ENCODE measurements around the gene CHPF2.

CHPF2 gene

DNA sequence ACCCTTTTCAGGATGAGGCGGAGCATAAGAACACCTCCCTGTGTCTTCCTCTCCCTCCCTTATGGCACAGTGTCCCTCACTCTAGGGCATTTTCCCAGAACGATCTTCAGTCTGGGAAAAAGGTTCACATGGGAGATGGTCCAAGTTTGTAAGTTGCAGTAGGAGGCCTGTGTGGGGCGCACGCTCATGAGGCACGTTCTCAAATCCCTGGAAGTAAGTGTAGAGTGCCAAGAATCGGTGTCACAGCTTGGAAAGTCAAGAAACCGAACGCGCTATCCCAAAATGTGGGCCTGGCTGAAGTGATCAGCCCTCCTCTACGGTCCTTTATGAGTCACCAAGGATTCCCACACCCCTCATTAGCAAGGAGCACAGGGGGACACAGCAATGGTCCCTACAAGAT lies 40.1 kb downstream of the CHPF2 start:
- H3K27ac ChIP-seq, result no peak overlapping the region
- TF ChIP-seq, protein P1, sequence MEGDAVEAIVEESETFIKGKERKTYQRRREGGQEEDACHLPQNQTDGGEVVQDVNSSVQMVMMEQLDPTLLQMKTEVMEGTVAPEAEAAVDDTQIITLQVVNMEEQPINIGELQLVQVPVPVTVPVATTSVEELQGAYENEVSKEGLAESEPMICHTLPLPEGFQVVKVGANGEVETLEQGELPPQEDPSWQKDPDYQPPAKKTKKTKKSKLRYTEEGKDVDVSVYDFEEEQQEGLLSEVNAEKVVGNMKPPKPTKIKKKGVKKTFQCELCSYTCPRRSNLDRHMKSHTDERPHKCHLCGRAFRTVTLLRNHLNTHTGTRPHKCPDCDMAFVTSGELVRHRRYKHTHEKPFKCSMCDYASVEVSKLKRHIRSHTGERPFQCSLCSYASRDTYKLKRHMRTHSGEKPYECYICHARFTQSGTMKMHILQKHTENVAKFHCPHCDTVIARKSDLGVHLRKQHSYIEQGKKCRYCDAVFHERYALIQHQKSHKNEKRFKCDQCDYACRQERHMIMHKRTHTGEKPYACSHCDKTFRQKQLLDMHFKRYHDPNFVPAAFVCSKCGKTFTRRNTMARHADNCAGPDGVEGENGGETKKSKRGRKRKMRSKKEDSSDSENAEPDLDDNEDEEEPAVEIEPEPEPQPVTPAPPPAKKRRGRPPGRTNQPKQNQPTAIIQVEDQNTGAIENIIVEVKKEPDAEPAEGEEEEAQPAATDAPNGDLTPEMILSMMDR (IDR thresholded peaks at IDR 0.05), result no peak
- no peak for TF ChIP-seq ZFX (IDR thresholded peaks at IDR 0.05; ENCODE audit: borderline replicate concordance)

DNA sequence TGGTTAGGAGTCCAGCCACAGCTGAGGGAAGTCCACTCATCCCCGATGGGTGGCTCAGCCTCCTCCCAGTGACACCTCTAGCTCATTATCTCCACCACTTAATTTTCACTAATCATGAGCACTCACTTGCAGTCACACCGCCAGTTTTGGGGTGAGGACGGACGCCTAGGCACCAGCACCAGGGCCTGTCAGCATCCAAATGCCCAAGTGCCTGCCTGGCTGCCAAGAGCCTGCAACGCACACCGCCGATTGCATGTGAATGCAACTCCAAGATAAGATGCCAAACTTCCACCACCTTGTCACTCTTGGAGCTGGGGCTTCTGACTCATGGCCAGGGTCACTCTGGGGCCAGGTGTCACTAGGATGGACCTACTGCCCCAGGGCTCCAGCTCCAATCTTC lies 40.6 kb downstream of the CHPF2 start:
- no peak overlapping the region for H3K27ac ChIP-seq
- TF ChIP-seq, protein P1 (IDR thresholded peaks at IDR 0.05), result no peak
- TF ChIP-seq ZFX (IDR thresholded peaks at IDR 0.05; ENCODE audit: borderline replicate concordance), result no peak

DNA sequence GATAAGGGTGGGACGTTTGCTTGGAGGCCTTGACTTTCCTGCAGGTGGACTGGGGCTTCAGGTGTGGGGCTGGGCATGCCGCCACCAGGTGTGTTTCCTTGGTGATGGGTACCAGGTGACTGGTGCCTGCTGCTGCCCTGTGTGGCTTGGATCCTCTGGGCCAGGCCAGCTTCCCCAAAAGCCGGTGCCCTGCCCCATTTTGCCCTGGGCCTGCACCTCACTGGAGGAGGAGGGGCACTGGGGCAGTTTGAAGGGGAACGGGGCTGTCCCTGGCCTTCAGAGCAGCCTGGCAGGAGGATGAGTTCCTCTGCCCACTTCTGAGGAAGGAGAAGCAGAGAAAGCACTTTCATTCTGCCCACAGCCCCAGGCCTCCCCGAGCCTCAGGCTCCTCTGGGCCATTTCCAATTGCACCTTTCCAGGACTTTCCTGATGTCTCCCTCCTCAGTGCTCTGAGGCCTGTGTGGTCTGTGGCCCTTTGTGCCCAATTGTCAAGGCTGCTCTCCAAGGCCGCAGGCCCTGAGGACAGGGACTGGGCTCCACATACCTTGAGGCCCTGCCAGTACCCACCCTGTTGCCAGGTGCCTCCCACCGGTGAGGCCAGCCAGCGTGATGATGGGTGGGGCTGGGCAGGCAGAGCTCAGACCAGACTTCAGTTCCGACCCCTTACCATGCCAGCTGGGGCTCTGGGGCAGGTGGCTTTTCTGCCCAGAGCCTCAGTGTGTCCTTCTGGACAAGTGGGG lies 41.5 kb downstream of the CHPF2 start:
- H3K27ac ChIP-seq, result no peak overlapping the region
- TF ChIP-seq ZFX (IDR thresholded peaks at IDR 0.05; ENCODE audit: borderline replicate concordance), result no peak
- TF ChIP-seq, protein P1 (IDR thresholded peaks at IDR 0.05), result no peak

DNA sequence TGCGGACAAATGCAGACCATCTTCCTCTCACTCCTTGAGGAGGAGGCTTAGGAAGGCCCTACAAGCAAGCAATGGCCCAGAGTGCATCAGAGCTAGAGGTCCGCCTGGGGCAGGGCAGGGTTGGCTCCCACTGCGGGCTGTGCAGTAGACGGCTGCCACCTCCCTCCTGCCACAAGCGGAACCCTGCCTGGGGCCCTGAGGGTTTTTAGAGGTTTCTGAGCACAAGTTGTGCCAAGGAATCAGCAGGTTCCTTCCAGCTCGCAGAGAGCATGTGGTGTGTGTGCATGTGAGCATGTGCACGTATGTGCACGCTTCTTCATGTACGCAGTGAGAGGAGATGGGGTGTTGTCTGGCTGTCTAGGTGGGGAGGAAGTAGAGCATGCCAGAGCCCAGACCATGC lies 42.1 kb downstream of the CHPF2 start:
- no peak for TF ChIP-seq ZFX (IDR thresholded peaks at IDR 0.05; ENCODE audit: borderline replicate concordance)
- TF ChIP-seq, protein P1 (IDR thresholded peaks at IDR 0.05), result no peak
- no peak overlapping the region for H3K27ac ChIP-seq

DNA sequence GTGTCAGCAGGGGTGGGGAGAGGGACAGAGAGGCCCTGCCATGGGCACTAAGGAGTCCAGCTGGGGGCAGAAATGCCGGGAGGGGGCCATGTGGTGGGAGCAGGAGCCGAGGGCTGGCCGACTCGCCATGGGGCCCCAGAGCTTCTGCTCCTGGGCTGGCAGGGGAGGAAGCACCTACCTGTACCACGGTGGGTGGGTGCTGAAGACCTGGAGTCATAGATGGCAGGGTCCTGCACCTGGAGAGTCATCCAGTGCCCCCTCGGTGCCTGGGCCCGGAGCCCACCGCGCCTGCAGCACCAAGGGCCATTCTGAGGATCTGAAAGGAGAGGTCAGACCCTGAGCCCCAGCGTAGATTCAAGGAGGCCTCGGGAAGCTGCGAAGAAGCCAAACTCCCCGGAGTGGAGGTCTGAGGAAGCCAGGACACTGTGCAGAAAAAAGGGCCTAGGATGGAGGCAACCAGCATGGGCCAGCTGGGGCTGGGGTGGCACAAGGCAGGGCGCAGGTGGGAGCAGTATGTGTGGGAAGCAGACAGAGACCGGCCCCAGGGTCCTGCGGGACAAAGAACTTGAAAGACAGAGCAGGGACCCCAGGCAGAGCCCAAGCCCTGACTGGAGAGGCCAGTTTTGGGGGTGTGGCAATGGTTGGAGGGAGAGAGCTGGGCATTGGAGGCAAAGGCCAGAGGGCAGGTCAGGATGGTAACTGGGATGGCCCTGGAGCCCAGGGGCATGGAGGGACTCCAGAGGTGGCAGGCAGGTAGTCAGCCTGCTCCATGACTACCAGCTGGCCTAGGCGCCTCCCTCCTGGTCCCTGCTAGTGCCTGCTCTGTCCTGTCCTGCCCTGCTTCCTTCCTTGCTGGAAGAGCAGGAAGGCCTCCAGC lies 42.9 kb downstream of the CHPF2 start:
- H3K27ac ChIP-seq, result no peak overlapping the region
- TF ChIP-seq ZFX (IDR thresholded peaks at IDR 0.05; ENCODE audit: borderline replicate concordance), result no peak
- TF ChIP-seq, protein P1 (IDR thresholded peaks at IDR 0.05), result no peak

DNA sequence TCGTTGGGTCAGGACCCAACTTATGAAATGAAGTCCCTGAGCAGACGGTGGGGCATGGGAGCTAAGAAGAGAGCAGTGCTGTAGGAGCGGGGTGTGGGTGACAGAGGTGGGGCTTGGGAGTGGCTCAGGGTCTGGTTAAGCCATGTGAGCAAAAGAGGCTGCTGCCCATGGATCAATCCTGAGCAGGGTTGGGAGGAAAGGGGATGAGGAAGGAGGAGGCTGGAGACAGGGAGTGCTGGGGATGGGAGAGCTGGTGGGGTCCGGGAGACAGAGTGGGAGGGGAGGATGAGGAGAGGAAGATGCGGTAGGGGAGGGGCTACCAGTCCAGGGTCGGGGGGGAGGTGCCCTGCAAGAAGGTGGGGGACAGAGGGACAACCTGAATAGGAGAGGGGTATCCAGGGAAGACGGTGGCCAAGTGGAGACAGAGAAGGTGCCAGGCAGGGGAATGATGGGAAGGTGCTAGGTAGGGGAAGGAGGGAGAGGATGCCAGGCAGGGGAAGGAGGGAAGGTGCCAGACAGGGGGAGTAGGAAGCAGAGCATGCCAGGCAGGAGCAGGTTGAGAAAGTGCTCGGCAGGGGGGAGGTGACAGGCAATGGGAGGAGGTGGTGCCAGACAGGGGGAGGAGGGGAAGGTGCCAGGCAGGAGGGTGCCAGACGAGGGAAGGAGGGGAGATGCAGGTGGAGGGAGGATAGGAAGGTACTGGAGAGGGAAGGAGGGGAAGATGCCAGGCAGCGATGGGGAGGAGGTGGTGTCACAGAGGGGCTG lies 43.7 kb downstream of the CHPF2 start:
- H3K27ac ChIP-seq, result no peak overlapping the region
- no peak for TF ChIP-seq ZFX (IDR thresholded peaks at IDR 0.05; ENCODE audit: borderline replicate concordance)
- TF ChIP-seq, protein P1 (IDR thresholded peaks at IDR 0.05), result no peak

All from 22Rv1 (cell line).